GM12878 (cell line): ENCODE results near the gene TFB1M.

ENCODE experiments used
- CHD2 ChIP-seq: IDR thresholded peaks from 2 replicates; pipeline ENCODE4 v1.6.1; 2011; ENCODE audit warnings: low read depth, low read length, improper control_type of control experiment, borderline replicate concordance
- CTCF ChIP-seq, 3 experiments: IDR thresholded peaks in 2 of 3; conservative IDR thresholded peaks in 1 of 3; 2 replicates each; pipeline ENCODE4 v1.5.1; 2011; ENCODE audit warnings: low read depth in 3 of 3, low read length in 3 of 3, mild to moderate bottlenecking in 3 of 3, control low read depth in 2 of 3, moderate library complexity in 2 of 3, inconsistent platforms in 1 of 3, mixed read lengths in 1 of 3; ENCODE audit not compliant: control insufficient read depth in 2 of 3, insufficient read depth in 1 of 3; ENCODE audit errors: extremely low read depth in 1 of 3
- EZH2 ChIP-seq: IDR thresholded peaks from 2 replicates; pipeline ENCODE4 v1.6.1; 2012; ENCODE audit warnings: low read depth, mild to moderate bottlenecking, control low read depth, inconsistent platforms, low read length, borderline replicate concordance; ENCODE audit not compliant: control insufficient read depth
- NR2F1 ChIP-seq: fragments of 450-650 bp; conservative IDR thresholded peaks from 2 replicates; pipeline ENCODE4 v1.6.1; 2017; ENCODE audit warnings: mild to moderate bottlenecking
- SUZ12 ChIP-seq: fragments of 200-600 bp; sonication (generic); IDR thresholded peaks from one replicate; pipeline ENCODE4 v1.6.1; 2018; ENCODE audit warnings: antibody characterized with exemption, mild to moderate bottlenecking; ENCODE audit not compliant: unreplicated experiment
- YY1 ChIP-seq: IDR thresholded peaks from 2 replicates; pipeline ENCODE4 v1.6.1; 2011; ENCODE audit warnings: low read depth, mild to moderate bottlenecking, low read length

GRCh38 chr6:155245831-155246230 is 68.5 kb downstream of the TFB1M start:
- TF ChIP-seq CTCF (IDR thresholded peaks at IDR 0.05 in 2 of 3, conservative IDR thresholded peaks at IDR 0.05 in 1 of 3; ENCODE audit: control insufficient read depth in 2 of 3, extremely low read depth in 1 of 3, insufficient read depth in 1 of 3, low read depth in 3 of 3, low read length in 3 of 3) (no peak), NR2F1 (no peak), SUZ12 (no peak), CHD2 (no peak), EZH2 (no peak), YY1 (no peak)
